Measurements from ENCODE around the gene SLX4IP. TPM values are rescaled to one million over a fixed set of nuclear protein-coding genes. Genes with fewer than 3 reads are reported as not detected.

Gene SLX4IP
- total RNA-seq, 4 donors from 2014 or later: 2.0 to 3.4 (median 3.3) TPM

GRCh38 chr20:10483691-10484090 is 48.6 kb downstream of the SLX4IP start:
- no peak for TF ChIP-seq CTCF (IDR thresholded peaks at IDR 0.05)
- DNase-seq (ENCODE audit: low spot score): no peak
- ATAC-seq (ENCODE audit: low FRiP score): no peak

GRCh38 chr20:10487142-10488136 is 52.3 kb downstream of the SLX4IP start:
- no peak for ATAC-seq (ENCODE audit: low FRiP score)
- TF ChIP-seq CTCF (IDR thresholded peaks at IDR 0.05): no peak

DNA sequence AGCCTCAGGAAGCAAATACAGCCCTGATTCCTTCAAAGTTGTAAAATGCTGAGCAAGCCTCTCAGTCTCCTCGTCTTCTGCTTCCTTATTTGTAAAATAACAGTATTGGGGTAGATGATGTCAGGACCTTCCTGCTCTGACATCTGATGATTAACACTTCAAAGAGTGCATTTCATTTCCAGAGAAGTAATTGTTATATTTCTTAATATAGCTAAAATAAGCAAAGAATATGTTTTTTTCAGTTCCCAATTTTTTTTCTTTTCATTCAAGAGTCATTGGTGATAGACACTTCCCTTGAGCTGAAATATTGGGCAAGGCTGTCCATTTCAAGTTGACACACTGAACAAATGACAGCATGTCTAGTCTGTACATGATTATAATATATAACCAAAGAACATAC is 53.4 kb downstream of the SLX4IP start:
- no peak for TF ChIP-seq CTCF (IDR thresholded peaks at IDR 0.05)
- DNase-seq (ENCODE audit: low spot score) (no peak), ATAC-seq (ENCODE audit: low FRiP score) (peak; percentile 34)

More at GRCh38 chr20:10487142-10488136, 52.3 kb downstream of the SLX4IP start:
- DNase-seq (ENCODE audit: low spot score): no peak

DNA sequence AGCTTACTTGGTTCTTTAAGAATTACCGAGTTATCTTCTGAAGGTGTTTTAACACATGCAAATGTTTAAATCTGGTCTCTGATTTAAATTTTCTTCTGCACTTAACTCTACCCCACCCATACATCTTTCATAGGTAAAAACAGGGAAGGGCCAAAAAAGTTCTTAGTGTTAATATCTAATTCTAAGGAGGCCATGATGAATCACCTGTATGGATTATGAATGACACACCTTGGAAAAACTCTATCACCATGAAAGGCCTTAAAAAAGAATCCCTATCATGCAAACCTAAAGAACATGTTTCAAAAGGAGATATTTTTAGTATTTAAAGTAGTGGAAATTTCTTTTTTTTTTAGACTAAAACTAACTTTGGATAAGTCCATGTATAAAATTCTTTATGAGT is 54.7 kb downstream of the SLX4IP start:
- DNase-seq (ENCODE audit: low spot score) (no peak), ATAC-seq (ENCODE audit: low FRiP score) (no peak)
- no peak for TF ChIP-seq CTCF (IDR thresholded peaks at IDR 0.05)

GRCh38 chr20:10490257-10490656 is 55.2 kb downstream of the SLX4IP start:
- DNase-seq (ENCODE audit: low spot score) (no peak), ATAC-seq (ENCODE audit: low FRiP score) (no peak)
- no peak for TF ChIP-seq CTCF (IDR thresholded peaks at IDR 0.05)

- DNase-seq (ENCODE audit: low spot score) (no peak), ATAC-seq (ENCODE audit: low FRiP score) (no peak)
- TF ChIP-seq CTCF (IDR thresholded peaks at IDR 0.05): no peak
Observed at GRCh38 chr20:10490706-10491105, 55.6 kb downstream of the SLX4IP start.

DNA sequence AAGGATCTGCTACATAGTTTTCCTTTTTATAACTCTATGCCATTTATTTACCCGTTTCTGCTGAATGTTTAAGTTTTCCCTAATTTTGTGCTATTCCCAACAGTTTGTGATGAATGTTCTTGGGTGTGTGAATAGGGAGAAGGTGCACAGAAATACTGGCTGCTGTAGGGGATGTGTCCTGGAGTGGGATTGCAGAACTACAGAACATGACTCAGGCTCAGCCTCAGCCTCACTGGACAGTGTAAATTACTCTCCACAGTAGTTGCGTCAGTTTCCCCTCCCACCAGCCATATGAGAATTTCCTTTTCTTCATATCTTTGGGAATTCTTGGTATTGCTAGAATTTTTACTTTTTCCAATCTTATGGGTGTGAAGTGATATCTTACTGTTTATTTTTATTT is 57.0 kb downstream of the SLX4IP start:
- TF ChIP-seq CTCF (IDR thresholded peaks at IDR 0.05): no peak
- DNase-seq (ENCODE audit: low spot score) (no peak), ATAC-seq (ENCODE audit: low FRiP score) (peak; percentile 87)
